ENCODE results near the gene VSIG8.

VSIG8 gene

GRCh38 chr1:159895836-159896545 is 33.5 kb upstream of the VSIG8 start:
- Histone ChIP-seq H3K4me3 (ENCODE audit: low read depth, low read length) (no peak overlapping the region), H3K27ac (no peak overlapping the region), H3K36me3 (no peaks in the 10 kb centered on the region), H3K27me3 (ENCODE audit: insufficient read depth, low read depth, severe bottlenecking) (peaks cover 63% of the 10 kb centered on the region), H3K9me3 (ENCODE audit: severe bottlenecking) (peaks cover 2% of the 10 kb centered on the region)
- no peak for DNase-seq
- no peak for TF ChIP-seq CTCF (IDR thresholded peaks at IDR 0.05; ENCODE audit: low read depth, low read length)

GRCh38 chr1:159895286-159895685 is 32.8 kb upstream of the VSIG8 start:
- Histone ChIP-seq H3K27ac (no peak overlapping the region), H3K9me3 (ENCODE audit: severe bottlenecking) (peaks cover 2% of the 10 kb centered on the region), H3K27me3 (ENCODE audit: insufficient read depth, low read depth, severe bottlenecking) (peaks cover 61% of the 10 kb centered on the region), H3K4me3 (ENCODE audit: low read depth, low read length) (no peak overlapping the region), H3K36me3 (no peaks in the 10 kb centered on the region)
- no peak for TF ChIP-seq CTCF (IDR thresholded peaks at IDR 0.05; ENCODE audit: low read depth, low read length)
- DNase-seq: no peak

- peaks cover 69% of the 10 kb centered on the region for H3K27me3 ChIP-seq (ENCODE audit: insufficient read depth, low read depth, severe bottlenecking)
- peak; percentile 27; the same call in 1 of the 2 replicates for TF ChIP-seq CTCF (IDR thresholded peaks at IDR 0.05; ENCODE audit: low read depth, low read length)
- no peak overlapping the region for H3K27ac ChIP-seq
- no peaks in the 10 kb centered on the region for H3K36me3 ChIP-seq
- H3K4me3 ChIP-seq (ENCODE audit: low read depth, low read length): no peak overlapping the region
- H3K9me3 ChIP-seq (ENCODE audit: severe bottlenecking): no peaks in the 10 kb centered on the region
- DNase-seq: peak; percentile 36
These were observed 30.5 kb upstream of the VSIG8 start for GRCh38 chr1:159892944-159893343.

- peak; percentile 98 for TF ChIP-seq CTCF (IDR thresholded peaks at IDR 0.05; ENCODE audit: low read depth, low read length)
- Histone ChIP-seq H3K9me3 (ENCODE audit: severe bottlenecking) (no peaks in the 10 kb centered on the region), H3K27me3 (ENCODE audit: insufficient read depth, low read depth, severe bottlenecking) (peaks cover 71% of the 10 kb centered on the region), H3K36me3 (no peaks in the 10 kb centered on the region), H3K4me3 (ENCODE audit: low read depth, low read length) (no peak overlapping the region), H3K27ac (no peak overlapping the region)
- DNase-seq: peak; percentile 79
These were observed 29.1 kb upstream of the VSIG8 start for GRCh38 chr1:159891275-159892157.

GRCh38 chr1:159890390-159890789 is 27.9 kb upstream of the VSIG8 start:
- Histone ChIP-seq H3K9me3 (ENCODE audit: severe bottlenecking) (no peaks in the 10 kb centered on the region), H3K36me3 (no peaks in the 10 kb centered on the region), H3K4me3 (ENCODE audit: low read depth, low read length) (no peak overlapping the region), H3K27ac (no peak overlapping the region), H3K27me3 (ENCODE audit: insufficient read depth, low read depth, severe bottlenecking) (peaks cover 70% of the 10 kb centered on the region)
- no peak for TF ChIP-seq CTCF (IDR thresholded peaks at IDR 0.05; ENCODE audit: low read depth, low read length)
- no peak for DNase-seq
